H1 (cell line): Measurements from ENCODE around the gene MATN1.

Experiments used
- CREB1 ChIP-seq: IDR thresholded peaks from 2 replicates; pipeline ENCODE4 v1.6.1; 2012; ENCODE audit warnings: inconsistent platforms
- POLR2A ChIP-seq, 2 experiments: IDR thresholded peaks; 1 replicate in 1 of 2; 2 replicates in 1 of 2; pipeline ENCODE4 v1.6.1; 2011; ENCODE audit warnings: low read depth in 2 of 2, low read length in 2 of 2, mild to moderate bottlenecking in 2 of 2; ENCODE audit errors: control extremely low read depth in 1 of 2
- POLR2AphosphoS5 ChIP-seq: IDR thresholded peaks from 2 replicates; pipeline ENCODE4 v1.6.1; 2011; ENCODE audit warnings: low read depth, low read length
- YY1 ChIP-seq: IDR thresholded peaks from 2 replicates; pipeline ENCODE4 v1.6.1; 2011; ENCODE audit warnings: low read depth, mild to moderate bottlenecking, low read length
- ZNF274 ChIP-seq: IDR thresholded peaks from 2 replicates; pipeline ENCODE4 v1.7.0; 2012; ENCODE audit warnings: low read length, borderline replicate concordance; ENCODE audit errors: extremely low read depth

- no peak for TF ChIP-seq CREB1
- TF ChIP-seq POLR2A (IDR thresholded peaks at IDR 0.05; ENCODE audit: control extremely low read depth in 1 of 2, low read depth in 2 of 2, low read length in 2 of 2): no peak
- TF ChIP-seq ZNF274: no peak
- TF ChIP-seq POLR2AphosphoS5: no peak
- TF ChIP-seq YY1: no peak
Measured at GRCh38 chr1:30756545-30757351, 33.4 kb upstream of the MATN1 start.
